HG03469 (cell line): ENCODE data around the gene ARID1B.

Source experiments
- ATAC-seq: cut with Tn5 transposase; IDR thresholded peaks from one replicate; pipeline ENCODE4 v1.9.1; 2021; ENCODE audit warnings: mild to moderate bottlenecking, moderate library complexity, moderate number of reproducible peaks; ENCODE audit not compliant: unreplicated experiment

Gene ARID1B

DNA sequence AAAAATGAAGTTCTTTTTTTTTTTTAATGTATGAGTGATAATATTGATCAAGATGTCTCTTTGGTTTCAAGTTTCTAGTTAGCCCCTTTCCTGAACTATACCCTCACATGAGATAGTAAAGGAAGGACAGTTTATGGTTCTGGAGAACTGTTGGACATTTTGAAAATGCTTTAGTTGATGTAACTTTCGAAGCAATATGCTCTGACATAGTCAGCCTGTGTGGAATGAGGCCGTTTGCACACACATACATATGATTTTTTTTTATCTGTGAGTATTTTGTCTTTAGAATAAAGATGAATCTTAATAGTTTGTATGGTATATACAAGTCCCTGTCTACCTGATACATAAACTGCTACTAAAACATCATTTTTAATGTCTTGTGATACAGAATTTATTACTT is 177.0 kb downstream of the ARID1B start:
- ATAC-seq: no peak

DNA sequence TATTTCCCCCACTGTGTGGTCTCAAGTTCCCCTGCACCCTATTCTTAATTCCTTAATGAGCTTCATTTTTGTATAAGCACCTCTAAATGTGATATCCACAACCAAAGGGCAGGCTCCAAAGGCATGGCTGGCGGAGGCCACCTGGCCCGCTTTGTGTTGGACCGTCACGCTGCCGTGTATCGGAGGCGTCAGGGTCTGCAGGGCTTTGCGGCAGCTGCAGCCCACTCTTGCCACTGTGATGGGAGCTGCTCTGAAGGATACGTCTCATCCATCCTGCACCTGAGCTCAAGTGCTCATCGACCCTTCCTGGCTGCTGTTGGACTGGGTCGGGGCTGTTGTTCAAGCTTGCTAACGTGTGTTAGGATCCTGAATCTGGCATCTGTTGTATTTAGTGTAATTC is 177.6 kb downstream of the ARID1B start:
- no peak for ATAC-seq

GRCh38 chr6:156955494-156956183 is 178.5 kb downstream of the ARID1B start:
- no peak for ATAC-seq

DNA sequence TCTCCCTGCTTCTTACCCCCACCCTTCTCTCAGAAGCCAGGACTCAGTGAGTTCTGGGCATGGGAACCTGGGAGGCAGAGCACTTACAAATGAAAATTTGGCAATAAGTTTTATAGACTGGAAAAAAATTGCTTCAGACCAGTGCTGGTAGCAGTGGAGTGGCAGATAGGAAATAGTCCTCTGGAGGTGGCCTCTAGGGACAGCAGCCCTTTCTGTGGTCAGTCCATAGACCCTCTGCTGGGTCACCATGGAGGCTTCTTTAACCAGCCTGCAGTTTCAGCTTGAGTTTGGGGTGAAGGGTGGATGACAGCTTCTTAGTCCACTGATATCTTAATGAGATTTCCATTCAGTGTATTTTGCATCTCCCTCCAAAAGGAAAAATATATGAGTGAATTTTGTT is 179.1 kb downstream of the ARID1B start:
- ATAC-seq: no peak

DNA sequence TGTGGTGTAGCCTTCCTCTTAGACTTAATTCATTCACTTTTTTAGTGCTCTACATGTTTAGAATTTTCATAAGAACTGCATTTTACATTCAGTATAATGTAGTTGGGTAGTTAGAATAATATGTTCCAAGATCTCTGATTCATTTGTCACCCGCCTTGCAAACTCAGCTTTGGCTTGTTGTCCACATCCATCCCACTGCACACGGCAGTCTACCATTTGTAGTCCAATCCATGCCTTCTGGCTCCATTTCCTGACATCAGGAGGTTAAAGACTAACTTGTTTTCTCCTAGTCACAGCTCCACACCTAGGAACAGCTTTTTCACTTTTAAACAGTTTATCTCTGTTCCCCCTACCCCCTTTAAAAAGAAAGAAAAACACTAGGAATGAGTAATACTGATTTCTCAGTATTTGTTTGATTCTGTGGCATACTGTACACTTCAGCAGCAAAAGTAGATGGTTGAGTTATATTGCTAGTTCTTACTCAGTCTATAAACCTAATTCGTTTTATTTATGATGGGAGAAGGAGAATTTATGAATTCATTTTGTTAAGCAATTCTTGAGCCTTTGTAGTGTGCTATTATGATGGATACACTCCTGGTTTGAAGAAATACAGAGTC is 180.9 kb downstream of the ARID1B start:
- ATAC-seq: no peak

DNA sequence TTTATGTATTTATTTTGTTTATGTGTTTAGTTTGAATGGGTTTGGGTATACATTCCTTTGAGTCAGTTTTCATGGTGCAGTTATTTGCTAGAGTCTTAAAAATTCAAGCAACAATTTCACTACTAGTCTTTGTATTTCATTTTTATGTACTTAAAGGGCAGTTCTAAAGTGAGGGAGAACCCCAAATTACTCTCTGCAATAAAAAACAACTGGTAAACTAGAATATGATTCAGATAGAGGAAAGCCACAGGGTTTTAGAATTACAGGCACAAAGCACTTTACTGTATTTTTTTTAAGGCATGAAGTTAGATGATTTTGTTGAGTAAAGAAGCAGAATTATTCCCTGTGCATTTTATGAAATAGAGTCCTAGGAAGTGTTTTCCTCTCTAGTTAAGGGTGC is 183.3 kb downstream of the ARID1B start:
- no peak for ATAC-seq

DNA sequence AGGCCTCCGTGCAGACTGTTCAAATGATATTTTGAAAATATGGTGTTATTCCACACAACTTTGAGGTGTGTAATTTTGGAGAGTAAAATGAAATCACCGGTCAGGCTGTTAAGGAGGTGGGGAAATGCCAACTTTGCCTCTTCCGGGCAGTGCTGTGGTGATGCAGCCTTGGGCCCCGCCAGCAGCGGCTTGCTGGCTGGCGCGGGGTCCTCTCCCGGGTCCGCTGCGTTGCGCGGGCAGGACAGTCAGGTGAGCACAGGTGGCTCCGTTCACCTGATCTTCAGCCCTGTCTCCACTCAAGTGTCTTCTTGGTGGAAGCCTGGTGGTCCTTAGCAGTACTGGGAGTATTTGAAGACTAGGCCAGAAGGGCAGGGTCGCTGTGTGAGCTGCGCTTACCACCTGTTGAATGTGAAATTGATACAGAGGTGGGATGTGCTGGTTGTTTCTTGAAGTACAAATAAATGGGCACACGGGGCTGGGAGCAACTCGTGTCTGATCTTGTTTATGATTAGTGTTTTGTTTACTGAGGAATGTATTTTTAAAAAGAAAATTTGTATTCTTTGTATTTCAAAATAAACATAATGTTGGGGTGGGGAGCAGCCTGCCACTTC is 184.2 kb downstream of the ARID1B start:
- ATAC-seq: no peak

- no peak for ATAC-seq
Measured at GRCh38 chr6:156963712-156964700, 186.8 kb downstream of the ARID1B start.

DNA sequence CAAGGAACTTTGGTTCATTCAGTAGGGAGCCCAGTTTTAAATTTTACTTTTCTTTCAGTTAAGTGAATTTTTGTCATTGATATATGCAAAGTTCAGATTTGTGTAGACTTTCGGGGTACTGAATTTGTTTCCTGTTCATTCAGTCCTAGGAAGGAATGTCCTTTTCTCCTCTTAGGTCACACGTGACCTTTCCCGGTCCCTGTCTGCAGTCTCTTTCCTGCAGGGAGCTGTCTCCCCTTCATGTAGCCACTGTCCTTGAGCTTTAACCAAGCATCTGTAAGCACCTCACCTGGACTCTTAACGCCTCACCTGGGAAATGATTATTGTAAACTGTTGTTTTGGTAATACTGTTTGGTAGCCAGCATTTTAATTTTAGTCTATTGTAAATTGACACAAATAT is 190.7 kb downstream of the ARID1B start:
- no peak for ATAC-seq

DNA sequence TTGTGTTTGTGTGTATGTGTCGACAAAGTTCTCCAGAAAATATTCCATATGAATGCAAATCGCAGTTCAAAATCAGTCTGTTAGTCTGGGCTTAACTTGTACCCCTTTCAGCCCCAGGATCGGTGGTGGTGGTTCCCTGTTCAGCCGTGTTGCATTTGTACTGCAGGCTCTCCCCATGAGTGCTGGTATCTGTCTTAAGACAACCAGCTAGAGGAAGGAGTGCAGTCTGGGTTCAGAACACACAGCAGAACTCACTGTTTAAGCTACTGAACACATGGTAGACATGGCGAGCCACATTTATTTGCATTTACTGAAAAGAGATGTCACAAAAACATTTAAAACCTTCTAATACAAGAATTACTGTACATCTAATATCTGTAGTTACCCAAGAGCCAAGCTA is 192.1 kb downstream of the ARID1B start:
- no peak for ATAC-seq

GRCh38 chr6:156970595-156971112 is 193.5 kb downstream of the ARID1B start:
- no peak for ATAC-seq

DNA sequence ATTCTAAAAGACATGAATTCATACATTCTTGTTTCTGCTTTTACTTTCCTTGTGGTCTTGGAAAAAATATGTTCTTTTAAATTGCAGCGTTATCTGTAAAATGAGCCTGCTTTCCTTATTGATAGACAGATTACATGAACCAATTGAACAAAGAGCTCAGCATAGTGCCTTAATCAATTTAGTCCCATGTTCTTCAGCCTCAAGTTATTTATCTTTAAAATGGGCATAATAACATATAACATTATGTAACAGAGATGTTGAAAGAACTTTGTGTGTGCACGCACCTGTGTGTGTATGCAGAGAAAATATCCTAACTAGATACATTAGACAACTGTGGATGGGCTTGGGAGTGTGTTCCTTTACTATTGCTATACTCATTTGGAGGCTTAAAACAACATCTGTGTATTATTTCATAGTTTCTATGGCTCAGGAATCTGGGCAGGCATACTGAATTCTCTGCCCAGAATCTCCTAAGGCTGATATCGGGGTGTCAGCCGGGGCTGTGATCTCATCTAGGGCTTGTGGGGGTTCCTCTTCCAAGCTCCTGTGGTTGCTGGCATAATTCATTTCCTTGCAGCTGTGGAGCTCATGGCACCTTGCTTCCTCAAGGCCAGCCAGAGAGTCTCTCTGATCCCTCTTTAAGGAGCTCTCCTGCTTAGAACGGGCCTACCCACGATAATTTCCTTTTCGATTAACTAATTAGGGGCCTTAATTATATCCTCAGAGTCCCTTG is 194.1 kb downstream of the ARID1B start:
- ATAC-seq: no peak

DNA sequence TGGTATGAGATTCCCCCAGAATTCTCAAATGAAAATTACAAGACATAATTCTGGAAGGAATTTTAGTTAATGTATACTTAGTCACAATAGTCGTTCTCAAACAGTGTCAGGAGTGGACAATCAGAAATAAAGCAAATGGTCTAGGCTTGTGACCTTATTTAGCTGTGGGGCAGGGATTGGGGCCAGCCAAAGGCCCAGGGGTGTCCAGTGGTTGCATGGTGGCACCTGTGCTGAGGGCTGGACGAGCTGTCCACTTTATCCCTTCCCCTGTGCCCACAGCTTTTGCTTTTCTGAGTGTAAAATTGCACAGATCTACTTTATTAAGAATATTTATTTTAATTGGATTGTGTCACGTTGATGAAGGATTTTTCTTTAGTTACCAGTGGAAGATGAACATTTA is 195.0 kb downstream of the ARID1B start:
- ATAC-seq: no peak

- ATAC-seq: no peak
Measured at GRCh38 chr6:156974830-156975261, 197.7 kb downstream of the ARID1B start.

GRCh38 chr6:156975414-156975813 is 198.2 kb downstream of the ARID1B start:
- ATAC-seq: no peak

GRCh38 chr6:156976216-156977127 is 199.3 kb downstream of the ARID1B start:
- ATAC-seq: no peak

- ATAC-seq: no peak
Measured at GRCh38 chr6:156977527-156978291, 200.5 kb downstream of the ARID1B start.

DNA sequence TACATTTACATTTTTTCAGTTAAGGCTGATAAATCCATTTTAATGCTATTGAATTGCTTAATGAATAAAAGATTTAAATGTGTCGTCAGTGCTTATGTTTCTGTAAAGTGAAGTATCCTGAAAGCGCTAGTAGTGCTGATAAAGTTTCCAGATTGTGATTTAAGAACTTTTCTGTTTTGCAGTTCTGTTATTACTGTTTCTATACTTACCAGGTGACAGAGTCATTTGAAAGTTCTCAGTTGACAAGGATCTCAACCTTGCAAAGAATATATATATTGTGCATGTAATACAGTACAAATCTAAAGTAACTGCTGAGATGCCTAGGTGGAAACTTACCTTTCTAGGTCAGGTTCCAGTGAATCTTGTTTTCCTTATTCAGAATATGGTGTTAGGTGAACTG is 201.8 kb downstream of the ARID1B start:
- no peak for ATAC-seq
